MM.1S (cell line): ENCODE measurements around the gene SIX3.

ENCODE experiments used
- DNase-seq: peaks from one replicate; pipeline ENCODE4 v3.0.0-alpha.2; 2015
- H2AFZ ChIP-seq: fragments of 300-600 bp; sonication (generic); 2 replicates; pipeline ENCODE4 v1.6.0; 2016; ENCODE audit warnings: antibody characterized with exemption, low read length
- H3F3A ChIP-seq: fragments of 300-600 bp; sonication (generic); 2 replicates; pipeline ENCODE4 v1.6.1; 2016; ENCODE audit warnings: mild to moderate bottlenecking, antibody characterized with exemption, low read length, moderate library complexity, mixed read lengths; ENCODE audit not compliant: insufficient read depth
- H3K27ac ChIP-seq: fragments of 300-600 bp; sonication (generic); 2 replicates; pipeline ENCODE4 v1.5.1; 2016; ENCODE audit warnings: mild to moderate bottlenecking, low read length
- H3K27me3 ChIP-seq: fragments of 300-600 bp; sonication (generic); replicated peaks from 2 replicates; pipeline ENCODE4 v1.6.0; 2016; ENCODE audit warnings: low read length; ENCODE audit not compliant: insufficient read depth
- H3K36me3 ChIP-seq: fragments of 300-600 bp; sonication (generic); replicated peaks from 2 replicates; pipeline ENCODE4 v1.6.1; 2016; ENCODE audit warnings: mild to moderate bottlenecking, low read length, mixed read lengths; ENCODE audit not compliant: insufficient read depth
- H3K4me1 ChIP-seq: fragments of 300-600 bp; sonication (generic); 2 replicates; pipeline ENCODE4 v1.6.1; 2016; ENCODE audit warnings: low read length, mixed read lengths
- H3K4me2 ChIP-seq: fragments of 300-600 bp; sonication (generic); 2 replicates; pipeline ENCODE4 v1.6.0; 2016; ENCODE audit warnings: low read depth, low read length
- H3K4me3 ChIP-seq: fragments of 300-600 bp; sonication (generic); 2 replicates; pipeline ENCODE4 v1.5.1; 2016; ENCODE audit warnings: low read length, mixed read lengths
- H3K79me2 ChIP-seq: fragments of 300-600 bp; sonication (generic); 2 replicates; pipeline ENCODE4 v1.6.1; 2016; ENCODE audit warnings: mixed run types, low read length, mixed read lengths
- H3K9ac ChIP-seq: fragments of 300-600 bp; sonication (generic); 2 replicates; pipeline ENCODE4 v1.6.1; 2016; ENCODE audit warnings: low read length, mixed read lengths
- H3K9me2 ChIP-seq: fragments of 300-600 bp; sonication (generic); replicated peaks from 2 replicates; pipeline ENCODE4 v1.6.1; 2016; ENCODE audit warnings: mild to moderate bottlenecking, low read length, mixed read lengths; ENCODE audit not compliant: insufficient read depth
- H3K9me3 ChIP-seq: fragments of 300-600 bp; sonication (generic); replicated peaks from 2 replicates; pipeline ENCODE4 v1.6.1; 2016; ENCODE audit warnings: mild to moderate bottlenecking, low read length, mixed read lengths; ENCODE audit not compliant: insufficient read depth
- H4K20me1 ChIP-seq: fragments of 300-600 bp; sonication (generic); 2 replicates; pipeline ENCODE4 v1.6.1; 2016; ENCODE audit warnings: mild to moderate bottlenecking, low read length, moderate library complexity, mixed read lengths; ENCODE audit not compliant: insufficient read depth
- CTCF ChIP-seq: fragments of 300-600 bp; sonication (generic); IDR thresholded peaks from 2 replicates; pipeline ENCODE4 v1.5.1; 2016; ENCODE audit warnings: antibody characterized with exemption, low read length, mixed read lengths
- EZH2 ChIP-seq: fragments of 300-600 bp; sonication (generic); optimal IDR thresholded peaks from 2 replicates; pipeline ENCODE3; 2017; ENCODE audit warnings: low read depth, mild to moderate bottlenecking, antibody characterized with exemption, low read length, mixed read lengths
- EZH2phosphoT487 ChIP-seq: fragments of 300-600 bp; sonication (generic); IDR thresholded peaks from 2 replicates; pipeline ENCODE4 v1.6.1; 2018; ENCODE audit warnings: antibody characterized with exemption, low read length

SIX3 gene

DNA sequence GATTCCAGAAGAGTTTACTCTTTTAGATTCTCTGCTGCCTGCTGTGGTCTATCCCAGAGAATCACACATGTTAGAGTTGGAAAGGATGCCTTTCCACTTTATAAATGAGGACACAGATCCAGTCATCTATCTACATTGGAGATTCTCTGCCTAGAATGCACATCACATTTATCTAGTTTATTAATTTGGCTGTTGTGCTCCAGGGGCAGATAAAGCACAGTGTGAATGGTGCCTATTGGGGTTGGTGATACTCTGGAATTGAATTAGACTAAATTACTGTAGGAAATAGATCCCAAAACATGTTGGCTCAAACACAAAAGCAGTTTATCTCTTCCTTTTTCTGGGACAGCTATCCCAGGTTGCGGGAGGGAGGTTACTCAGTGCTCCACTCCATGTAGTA, 52.9 kb downstream of the SIX3 start:
- Histone ChIP-seq H3K4me2 (no peak overlapping the region), H2AFZ (no peak overlapping the region), H3K4me1 (no peaks in the 10 kb centered on the region), H3K36me3 (no peaks in the 10 kb centered on the region), H3K27ac (no peak overlapping the region), H3K9me3 (no peaks in the 10 kb centered on the region), H3K9ac (no peak overlapping the region), H3K79me2 (no peaks in the 10 kb centered on the region), H3K9me2 (no peaks in the 10 kb centered on the region), H3F3A (no peaks in the 10 kb centered on the region), H3K27me3 (no peaks in the 10 kb centered on the region), H4K20me1 (no peaks in the 10 kb centered on the region), H3K4me3 (no peak overlapping the region)
- TF ChIP-seq CTCF (no peak), EZH2phosphoT487 (no peak), EZH2 (no peak)
- no peak for DNase-seq
